Thyroid gland (tissue), 4 donors: ENCODE measurements around the gene MBL2. TPM values are rescaled to one million over a fixed set of nuclear protein-coding genes. Genes with fewer than 3 reads are reported as not detected.

Experiments
- DNase-seq, 2 donors: peaks; one replicate each; pipeline ENCODE4 v3.0.0-alpha.2; 2019
- H3K27ac ChIP-seq, 3 donors: fragments of 200-600 bp; sonication (generic); 1 replicate in 2 of 3; 2 replicates in 1 of 3; pipeline ENCODE4 v1.5.1; 2016 to 2019; ENCODE audit warnings: mild to moderate bottlenecking in 1 of 3, moderate library complexity in 1 of 3
- H3K27me3 ChIP-seq: fragments of 200-600 bp; sonication (generic); one replicate; pipeline ENCODE4 v1.5.1; 2019
- H3K36me3 ChIP-seq, 2 donors: fragments of 200-600 bp; sonication (generic); one replicate each; pipeline ENCODE4 v1.5.1; 2016 to 2019
- H3K4me1 ChIP-seq, 2 donors: fragments of 200-600 bp; sonication (generic); one replicate each; pipeline ENCODE4 v1.5.1; 2017 to 2019
- H3K4me3 ChIP-seq, 3 donors: fragments of 200-600 bp; sonication (generic); replicated peaks in 1 of 3; 1 replicate in 2 of 3; 2 replicates in 1 of 3; pipeline ENCODE4 v1.5.1; 2016; ENCODE audit warnings: mild to moderate bottlenecking in 1 of 3
- H3K9me3 ChIP-seq: fragments of 200-600 bp; sonication (generic); one replicate; pipeline ENCODE4 v1.5.1; 2017
- CTCF ChIP-seq, 6 experiments: fragments of 200-600 bp in 3 of 6; fragments of 450-650 bp in 3 of 6; sonication (generic) in 3 of 6; IDR thresholded peaks; one replicate each; pipeline ENCODE4 v1.5.1; 2016 to 2019; ENCODE audit warnings: antibody characterized with exemption in 6 of 6, mild to moderate bottlenecking in 2 of 6, inconsistent platforms in 1 of 6, moderate library complexity in 1 of 6
- POLR2A ChIP-seq, 2 donors: fragments of 450-650 bp; IDR thresholded peaks; one replicate each; pipeline ENCODE4 v1.6.1; 2017; ENCODE audit warnings: antibody characterized with exemption in 2 of 2, mild to moderate bottlenecking in 2 of 2, moderate library complexity in 1 of 2
- WGBS, 2 donors: methylation state at CpG; one replicate each; pipeline ENCODE4 v1.1.5; 2017; 5-methylcytosine and 5-hydroxymethylcytosine counted together
- intact Hi-C: fragments of 100-400 bp; cut with DNase I; formaldehyde crosslinking; loops from one replicate; pipeline ENCODE4 v1.15.1; 2023
- total RNA-seq, 4 donors: library from RNA; depleted of rRNA; stranded (reverse); fragments of >200 nt; gene quantifications; one replicate each; pipeline ENCODE4 v1.2.3, GENCODE V29; 2016

Gene MBL2
- total RNA-seq, 4 donors from 2014 or later = not detected

- intact Hi-C loops = no loop called here
- no peaks in the 10 kb centered on the region for H3K36me3 ChIP-seq
- no peak for TF ChIP-seq POLR2A (IDR thresholded peaks at IDR 0.05)
- TF ChIP-seq CTCF (IDR thresholded peaks at IDR 0.05) = no peak
- H3K4me3 ChIP-seq = no peak overlapping the region
- H3K4me1 ChIP-seq = no peaks in the 10 kb centered on the region
- H3K27ac ChIP-seq = no peak overlapping the region
- WGBS, 2 donors = 89 to 93% methylated on average over 2 of the region's 2 CpGs
- H3K9me3 ChIP-seq = no peaks in the 10 kb centered on the region
- DNase-seq = no peak
- no peaks in the 10 kb centered on the region for H3K27me3 ChIP-seq
Observed at GRCh38 chr10:52741851-52742250, 30.7 kb downstream of the MBL2 start.

GRCh38 chr10:52740913-52741675 is 31.5 kb downstream of the MBL2 start:
- 53 to 56% methylated on average over 5 of the region's 5 CpGs for WGBS, 2 donors
- Histone ChIP-seq H3K4me1 (no peaks in the 10 kb centered on the region), H3K9me3 (no peaks in the 10 kb centered on the region), H3K4me3 (no peak overlapping the region), H3K36me3 (no peaks in the 10 kb centered on the region), H3K27ac (no peak overlapping the region), H3K27me3 (no peaks in the 10 kb centered on the region)
- peak; percentile 9 to 27 for DNase-seq
- intact Hi-C loops = no loop called here
- no peak for TF ChIP-seq POLR2A (IDR thresholded peaks at IDR 0.05)
- TF ChIP-seq CTCF (IDR thresholded peaks at IDR 0.05) = peak in 5 of 6 experiments; percentile 11 to 65 (median 43)

GRCh38 chr10:52740155-52740549 is 32.4 kb downstream of the MBL2 start:
- Histone ChIP-seq H3K36me3 (no peaks in the 10 kb centered on the region), H3K27ac (no peak overlapping the region), H3K27me3 (no peaks in the 10 kb centered on the region), H3K4me1 (no peaks in the 10 kb centered on the region), H3K9me3 (no peaks in the 10 kb centered on the region), H3K4me3 (no peak overlapping the region)
- TF ChIP-seq POLR2A (IDR thresholded peaks at IDR 0.05) (no peak), CTCF (IDR thresholded peaks at IDR 0.05) (no peak)
- 80 to 100% methylated on average over 1 of the region's 1 CpG for WGBS, 2 donors
- DNase-seq = no peak
- intact Hi-C loops = no loop called here

- DNase-seq = no peak
- no peak for TF ChIP-seq CTCF (IDR thresholded peaks at IDR 0.05)
- TF ChIP-seq POLR2A (IDR thresholded peaks at IDR 0.05) = no peak
- 67 to 78% methylated on average over 3 of the region's 3 CpGs for WGBS, 2 donors
- no peak overlapping the region for H3K4me3 ChIP-seq
- no peaks in the 10 kb centered on the region for H3K27me3 ChIP-seq
- no peaks in the 10 kb centered on the region for H3K4me1 ChIP-seq
- H3K36me3 ChIP-seq = no peaks in the 10 kb centered on the region
- no peaks in the 10 kb centered on the region for H3K9me3 ChIP-seq
- intact Hi-C loops = no loop called here
- H3K27ac ChIP-seq = no peak overlapping the region
Observed at GRCh38 chr10:52739380-52740154, 33.0 kb downstream of the MBL2 start.

GRCh38 chr10:52738951-52739350 is 33.6 kb downstream of the MBL2 start:
- Histone ChIP-seq H3K4me1 (no peaks in the 10 kb centered on the region), H3K4me3 (no peak overlapping the region), H3K9me3 (no peaks in the 10 kb centered on the region), H3K36me3 (no peaks in the 10 kb centered on the region), H3K27me3 (no peaks in the 10 kb centered on the region), H3K27ac (no peak overlapping the region)
- no peak for DNase-seq
- intact Hi-C loops = no loop called here
- WGBS, 2 donors = 78 to 85% methylated on average over 5 of the region's 5 CpGs
- no peak for TF ChIP-seq POLR2A (IDR thresholded peaks at IDR 0.05)
- TF ChIP-seq CTCF (IDR thresholded peaks at IDR 0.05) = no peak
